HG02938 (cell line): ENCODE data around the gene PTPRD.
A peak's percentile ranks its signal among the peaks of the same experiment; 100 is the strongest.

ENCODE experiments used
- ATAC-seq: cut with Tn5 transposase; IDR thresholded peaks from one replicate; pipeline ENCODE4 v1.9.1; 2021; ENCODE audit warnings: mild to moderate bottlenecking, moderate library complexity; ENCODE audit not compliant: unreplicated experiment

The PTPRD gene

DNA sequence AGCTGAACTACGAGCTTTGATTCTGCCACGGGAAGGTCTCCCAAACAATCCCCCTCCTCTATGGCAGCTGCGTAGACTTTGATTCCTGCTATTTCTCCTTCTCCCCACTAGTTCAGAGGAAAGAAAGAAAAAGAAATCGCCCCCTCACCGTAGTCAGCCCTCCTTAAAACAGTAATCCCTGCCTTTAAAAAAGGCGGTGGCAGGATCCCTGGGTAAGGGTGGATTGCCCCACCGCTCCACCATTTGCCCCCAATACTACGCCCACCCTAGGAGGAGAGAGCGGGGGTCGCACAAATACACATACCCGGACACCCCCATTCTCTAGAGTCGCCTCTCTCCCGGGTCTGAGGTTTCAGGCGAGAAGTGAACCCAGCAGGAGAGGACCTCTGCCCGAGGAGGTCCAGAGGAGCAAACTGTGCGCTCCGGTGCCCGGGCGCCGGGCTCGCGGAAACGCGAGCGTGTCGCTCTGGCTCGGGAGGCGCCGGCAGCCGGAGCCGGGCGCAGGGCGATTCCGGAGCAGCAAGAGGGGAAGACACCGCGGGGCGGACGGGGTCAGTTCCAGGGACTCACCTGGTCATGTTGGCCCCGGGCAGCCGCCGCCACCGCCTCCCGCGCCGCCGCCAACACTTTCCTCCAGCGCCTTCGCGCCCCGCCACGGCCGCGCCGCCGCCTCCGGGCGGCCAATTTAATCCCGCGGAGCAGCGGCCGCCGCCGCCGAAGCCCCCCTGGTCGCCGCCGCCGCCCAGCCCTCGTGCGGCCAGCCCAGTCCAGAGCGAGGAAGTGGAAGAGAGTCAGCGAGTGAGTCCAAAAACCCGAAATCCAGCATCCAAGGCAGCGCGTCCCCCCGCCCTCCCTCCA lies 1755.5 kb downstream of the PTPRD start:
- peak; percentile 37 for ATAC-seq

DNA sequence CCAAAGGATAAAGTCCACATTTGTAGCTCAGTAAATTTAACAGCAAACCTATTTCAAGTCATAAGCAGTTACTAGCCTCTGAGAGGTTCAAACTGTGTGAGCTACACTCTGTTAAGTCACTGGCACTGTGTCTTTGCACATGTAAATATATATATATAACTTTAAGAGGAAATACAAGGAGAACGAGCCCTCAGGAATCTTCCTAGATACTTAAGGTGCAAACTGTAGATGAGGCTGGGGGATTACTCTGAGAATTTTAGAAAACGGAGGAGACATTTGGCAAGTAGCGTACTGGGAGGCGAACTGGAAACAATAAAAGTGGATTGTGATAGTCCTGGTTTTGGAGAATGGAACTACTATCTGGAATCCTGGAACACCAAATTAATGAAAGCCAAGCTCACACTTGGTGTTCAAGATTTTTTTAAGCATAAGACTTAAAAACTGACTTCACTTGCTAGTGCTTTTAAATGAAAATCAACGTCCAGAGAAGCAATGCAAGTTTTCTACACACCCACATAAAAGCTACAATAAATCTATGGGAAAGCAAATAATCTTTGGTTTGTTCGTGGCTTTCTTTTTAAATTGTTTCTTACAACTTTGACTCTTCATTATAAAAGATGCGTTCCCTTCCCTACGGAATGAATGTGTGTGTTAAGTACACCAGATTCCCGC lies 1756.3 kb downstream of the PTPRD start:
- ATAC-seq, result no peak

- ATAC-seq, result no peak
These were observed 1757.8 kb downstream of the PTPRD start for GRCh38 chr9:8855046-8855445.

DNA sequence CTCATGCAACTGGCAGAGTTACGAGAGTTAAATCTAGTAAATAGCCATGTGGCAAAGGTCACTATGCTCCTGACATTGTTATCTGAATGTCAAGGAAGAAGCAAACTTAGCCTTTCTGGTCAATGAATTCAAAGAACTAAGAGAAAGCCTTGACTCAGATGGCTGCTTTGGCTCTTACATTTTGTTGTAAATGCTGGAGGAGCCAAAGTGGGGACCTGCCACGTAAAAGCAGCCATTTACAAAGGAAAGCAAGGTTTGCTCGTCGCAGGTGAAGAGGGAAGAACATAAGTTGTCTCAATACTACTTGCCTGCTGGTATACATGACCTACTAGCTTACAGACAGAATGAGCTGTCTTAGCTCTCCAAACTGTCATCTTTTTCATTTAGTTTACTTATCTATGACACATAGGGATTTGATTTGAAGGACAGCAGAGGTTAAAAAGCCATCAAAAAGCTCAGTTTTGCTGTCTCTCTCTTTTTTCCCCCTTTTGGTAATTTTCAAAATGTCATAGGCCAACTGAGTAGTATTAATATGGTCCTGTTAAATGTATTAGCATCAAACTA lies 1760.4 kb downstream of the PTPRD start:
- no peak for ATAC-seq

GRCh38 chr9:8850914-8851313 lies 1761.9 kb downstream of the PTPRD start:
- no peak for ATAC-seq

DNA sequence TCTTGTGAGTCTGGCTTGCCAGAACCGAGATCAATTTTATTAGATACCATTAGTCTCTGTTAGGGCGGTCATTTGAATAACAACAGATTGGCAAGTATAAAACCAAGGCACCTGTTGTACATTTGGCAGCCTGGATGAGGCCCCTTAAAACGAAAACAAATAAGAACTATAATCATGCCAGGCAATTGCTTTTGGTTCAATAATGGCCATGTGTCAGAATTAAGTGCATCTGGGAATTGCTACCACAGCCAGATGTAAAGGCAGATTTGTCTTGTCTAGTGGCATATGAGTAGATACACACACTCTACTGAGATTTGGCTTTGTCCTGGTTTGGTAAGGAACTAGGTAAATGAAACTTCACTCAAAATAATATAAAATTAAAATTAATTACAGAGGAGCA lies 1767.0 kb downstream of the PTPRD start:
- no peak for ATAC-seq

DNA sequence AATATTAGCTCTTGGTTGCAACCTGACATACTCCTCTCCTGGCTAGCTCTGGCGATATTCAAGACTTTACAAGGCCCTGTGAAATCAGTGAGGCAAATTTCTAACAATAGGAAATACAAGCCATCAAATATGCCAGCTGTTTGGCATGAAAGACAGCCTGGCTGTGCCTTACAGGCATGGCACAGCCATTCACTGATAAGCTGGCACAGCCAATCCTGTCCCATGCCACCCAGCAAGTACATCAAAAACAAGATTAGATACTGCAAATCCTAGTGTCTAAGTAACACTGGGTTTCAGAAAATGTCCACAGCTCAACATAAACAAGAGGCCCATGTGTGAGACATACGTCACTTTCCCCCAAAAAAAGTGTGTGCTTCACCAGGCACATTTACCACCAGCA lies 1767.4 kb downstream of the PTPRD start:
- no peak for ATAC-seq

DNA sequence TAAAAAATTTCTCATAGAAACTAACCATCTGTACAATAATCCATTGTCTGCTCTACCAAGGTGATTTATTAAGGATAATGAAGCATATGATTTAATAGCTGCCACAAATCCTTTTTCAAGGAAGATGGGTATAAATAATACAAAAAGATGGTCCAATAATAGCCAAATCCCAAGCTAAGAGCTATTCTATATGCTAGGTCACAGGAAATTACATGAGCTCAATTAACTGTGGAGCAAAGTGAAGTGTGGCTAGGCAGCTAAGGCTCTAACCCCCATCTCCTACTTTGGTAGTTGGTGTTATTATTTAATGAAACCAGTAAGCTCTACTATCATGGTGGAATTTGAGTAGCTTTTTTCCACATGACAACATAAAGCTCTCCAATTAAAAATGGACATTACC lies 1768.3 kb downstream of the PTPRD start:
- no peak for ATAC-seq

GRCh38 chr9:8842402-8843193 lies 1770.2 kb downstream of the PTPRD start:
- no peak for ATAC-seq

- no peak for ATAC-seq
These were observed 1774.7 kb downstream of the PTPRD start for GRCh38 chr9:8838136-8838535.

GRCh38 chr9:8835291-8835690 lies 1777.5 kb downstream of the PTPRD start:
- no peak for ATAC-seq

DNA sequence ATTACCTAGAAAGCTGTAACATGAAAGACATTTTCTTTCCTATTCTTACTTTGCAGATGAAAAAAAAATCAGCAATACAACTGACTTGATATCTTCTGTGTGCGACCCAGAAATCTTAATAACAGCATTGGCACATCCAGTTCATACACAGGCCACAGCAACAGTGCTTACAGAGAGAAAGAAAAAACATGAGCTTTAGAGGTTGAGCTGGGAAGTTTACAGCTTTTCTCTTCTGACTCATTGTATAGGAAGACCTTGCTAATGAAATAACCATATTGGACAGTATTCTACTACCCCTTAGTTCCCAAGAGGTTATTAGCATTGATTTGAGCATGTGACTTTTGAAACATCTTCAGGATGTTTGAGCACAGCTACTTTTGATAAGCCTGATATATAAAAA lies 1779.8 kb downstream of the PTPRD start:
- no peak for ATAC-seq

DNA sequence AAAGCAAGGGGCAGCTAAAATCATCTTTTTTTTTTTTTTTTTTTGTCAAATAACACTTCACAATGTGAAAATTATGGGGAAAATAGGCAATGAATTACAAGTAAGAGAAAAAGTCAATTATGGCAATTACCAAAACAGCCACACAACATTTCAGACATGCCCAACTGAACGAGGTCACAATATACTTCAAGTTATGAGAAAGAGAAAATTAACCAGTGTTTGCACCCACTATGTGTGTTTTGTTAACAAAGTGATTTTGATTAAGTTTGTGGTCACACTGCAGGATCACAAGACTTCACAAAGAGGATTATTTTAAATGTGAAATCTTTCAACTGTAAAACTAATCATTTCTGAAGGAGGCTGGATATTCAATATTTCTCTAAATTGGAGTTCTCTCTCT lies 1780.4 kb downstream of the PTPRD start:
- ATAC-seq, result no peak

GRCh38 chr9:8831568-8831967 lies 1781.2 kb downstream of the PTPRD start:
- no peak for ATAC-seq

- ATAC-seq, result no peak
These were observed 1786.5 kb downstream of the PTPRD start for GRCh38 chr9:8826281-8826680.

DNA sequence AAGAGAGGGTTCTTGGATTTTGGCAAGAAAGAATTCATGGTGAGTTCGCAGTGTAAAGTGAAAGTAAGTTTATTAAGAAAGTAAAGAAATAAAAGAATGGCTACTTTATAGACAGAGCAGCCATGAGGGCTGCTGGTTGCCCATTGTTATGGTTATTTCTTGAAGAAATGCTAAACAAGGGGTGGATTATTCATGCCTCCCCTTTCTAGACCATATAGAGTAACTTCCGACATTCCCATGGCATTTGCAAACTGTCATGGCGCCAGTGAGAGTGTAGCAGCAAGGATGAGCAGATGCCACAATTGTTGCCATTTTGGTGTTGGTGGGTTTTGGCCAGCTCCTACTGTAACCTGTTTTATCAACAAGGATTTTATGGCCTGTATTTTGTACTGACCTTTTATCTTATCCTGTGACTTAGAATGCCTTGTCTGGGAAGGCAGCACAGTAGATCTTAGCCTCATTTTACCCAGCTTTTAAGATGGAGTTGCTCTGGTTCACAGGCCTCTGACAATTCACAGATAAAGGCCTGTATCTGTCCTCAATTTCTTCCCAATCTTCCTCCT lies 1787.1 kb downstream of the PTPRD start:
- ATAC-seq, result no peak

GRCh38 chr9:8823131-8823895 lies 1789.5 kb downstream of the PTPRD start:
- ATAC-seq, result no peak

DNA sequence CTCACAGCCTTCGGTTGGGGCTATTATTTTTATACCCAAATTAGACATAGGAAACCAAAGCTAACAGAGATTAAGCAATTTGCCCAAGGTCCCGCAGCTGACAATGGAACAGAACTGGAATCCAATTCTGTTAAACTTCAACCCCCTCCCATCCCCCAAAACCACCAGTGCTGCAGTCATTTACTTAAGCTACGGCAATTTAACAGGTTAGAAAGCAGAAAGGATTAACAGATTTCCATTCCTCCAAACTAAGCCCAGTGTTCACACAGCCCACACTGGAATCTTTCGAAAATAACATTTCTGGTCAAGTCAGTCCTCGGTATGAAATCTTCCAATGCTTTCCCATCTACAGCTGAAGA lies 1790.2 kb downstream of the PTPRD start:
- no peak for ATAC-seq

DNA sequence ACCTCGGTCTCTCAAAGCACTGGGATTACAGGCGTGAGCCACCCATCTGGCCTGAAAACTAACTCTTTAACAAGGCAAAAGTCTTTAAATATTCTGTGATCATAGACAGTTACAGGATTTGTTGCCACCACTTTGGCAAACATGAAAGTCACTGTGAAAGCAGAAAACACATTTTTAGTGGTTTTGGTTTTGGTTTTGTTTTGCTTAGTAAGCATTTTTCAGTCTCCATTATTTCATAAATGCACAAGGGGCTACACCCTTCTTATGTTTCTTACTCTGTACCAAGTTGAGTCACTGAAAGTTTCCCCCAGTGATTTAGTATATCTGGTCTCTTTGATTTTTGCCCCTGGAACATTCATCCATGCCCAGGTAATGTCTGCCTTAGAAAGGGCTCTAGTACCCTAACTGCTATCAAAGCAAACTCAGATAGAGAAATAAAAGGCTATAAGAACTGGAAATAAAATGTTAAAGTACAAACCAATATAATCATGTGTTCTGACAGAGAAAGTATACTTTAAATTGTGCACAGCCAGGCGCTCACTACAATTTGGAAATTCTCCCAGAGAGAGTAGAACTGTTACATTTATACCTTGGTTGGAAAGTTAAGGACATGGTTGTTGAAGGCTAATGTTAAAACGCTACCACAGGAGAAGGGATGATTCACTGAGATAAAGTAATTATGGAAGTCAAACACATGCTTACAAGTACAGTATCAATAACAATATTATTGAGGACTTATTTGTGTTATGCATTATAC lies 1790.7 kb downstream of the PTPRD start:
- no peak for ATAC-seq

GRCh38 chr9:8817335-8817734 lies 1795.5 kb downstream of the PTPRD start:
- ATAC-seq, result no peak
